Non-pigmented ciliary epithelial cell (primary cell): ENCODE results near the gene PSD2.

ENCODE experiments used
- DNase-seq: peaks from one replicate; pipeline ENCODE4 v3.0.0-alpha.2; 2010; ENCODE audit warnings: low read depth

PSD2 gene

DNA sequence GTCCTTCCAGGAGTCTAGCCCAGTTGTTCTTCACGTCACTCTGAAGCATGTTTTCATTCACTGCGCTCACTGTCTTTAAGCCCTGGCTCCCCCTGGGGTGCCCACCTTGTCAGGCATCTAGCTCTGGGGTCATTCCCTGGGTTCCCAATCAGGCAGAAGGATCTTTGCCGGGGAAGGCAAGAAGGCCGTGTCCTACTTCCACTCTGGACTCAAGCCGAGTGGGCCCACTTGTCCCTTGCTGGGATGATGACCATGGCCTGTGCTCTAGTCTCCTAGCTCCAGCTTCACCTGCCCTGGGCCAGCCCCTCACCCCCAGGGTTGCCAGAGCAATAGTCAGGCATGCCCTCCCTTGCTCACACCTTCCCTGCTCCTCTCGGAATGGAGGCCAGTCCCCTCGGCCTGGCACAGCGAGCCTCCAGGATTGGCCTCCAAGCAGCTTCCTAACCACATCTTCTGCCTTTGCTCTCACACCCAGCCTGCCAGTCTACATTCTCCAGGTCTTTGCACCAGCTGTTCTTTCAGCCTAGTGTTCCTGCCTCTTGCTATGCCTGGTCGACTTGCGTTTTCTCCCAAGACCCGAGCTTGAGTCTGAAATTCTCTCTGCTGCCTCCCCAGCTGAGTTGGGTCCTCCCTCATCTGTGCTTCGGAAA lies 32.2 kb upstream of the PSD2 start:
- no peak for DNase-seq

DNA sequence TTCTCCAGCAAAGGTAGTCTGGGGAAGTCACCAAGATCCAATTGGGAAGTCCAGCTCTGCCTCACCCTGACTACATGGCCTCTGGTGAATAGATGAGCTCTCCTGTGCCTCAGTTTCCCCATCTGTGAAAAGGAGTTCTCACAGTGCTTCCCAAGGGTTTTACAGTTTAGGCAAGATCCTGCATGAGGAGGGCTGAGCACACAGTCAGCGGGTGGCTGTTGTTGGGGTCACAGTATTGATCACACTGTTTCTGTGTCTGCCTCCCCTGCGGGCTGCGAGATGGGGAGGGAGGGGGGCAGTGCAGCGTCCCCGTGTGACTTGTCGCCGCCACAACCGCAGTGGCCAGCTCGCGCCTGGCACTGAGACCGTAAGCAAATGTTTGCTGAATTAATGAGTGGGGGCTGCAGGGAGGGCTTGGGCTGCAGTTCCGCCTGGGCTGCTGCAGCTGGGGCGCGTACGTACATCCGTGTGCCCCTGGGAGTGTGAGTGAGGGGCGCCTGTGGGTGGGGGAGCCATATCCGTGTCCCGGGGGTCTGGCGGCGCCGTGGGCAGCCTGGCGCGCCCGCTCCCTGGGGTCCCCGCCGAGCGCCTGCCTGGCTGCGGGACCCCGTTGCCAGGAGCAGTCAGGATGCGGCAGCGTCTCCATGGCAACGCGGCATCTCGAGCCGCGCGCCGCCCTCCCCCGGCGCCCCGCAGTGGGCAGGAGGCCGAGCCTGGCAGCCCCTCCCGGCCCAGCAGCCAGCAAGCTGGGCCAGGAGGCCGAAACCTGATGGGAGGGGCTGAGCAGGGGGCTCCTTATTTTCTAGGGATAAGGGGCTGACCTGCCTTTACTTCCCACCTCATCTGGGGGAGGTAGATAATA lies 31.4 kb upstream of the PSD2 start:
- DNase-seq: no peak

GRCh38 chr5:139764886-139765408 lies 30.7 kb upstream of the PSD2 start:
- no peak for DNase-seq

GRCh38 chr5:139765409-139766217 lies 30.0 kb upstream of the PSD2 start:
- no peak for DNase-seq

DNA sequence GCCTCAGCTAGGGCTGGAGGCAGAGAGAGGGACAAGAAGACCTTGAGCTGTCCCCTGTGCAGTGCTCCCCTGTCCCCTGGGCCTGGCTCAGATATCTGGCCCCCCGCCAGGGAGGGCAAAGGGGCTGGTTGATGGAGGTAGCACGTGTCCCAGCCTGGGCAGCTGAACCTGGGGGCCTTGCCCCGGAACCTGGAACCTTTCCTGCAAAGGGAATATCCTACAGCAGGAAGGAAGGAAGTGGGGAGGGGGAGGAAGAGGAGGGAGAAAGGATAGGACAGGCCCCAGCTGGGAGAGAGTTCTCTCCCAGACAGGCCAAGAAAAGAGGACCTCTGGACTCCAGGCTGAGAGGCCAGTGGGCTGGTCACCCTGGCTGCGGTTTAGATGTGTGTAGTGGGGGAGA lies 27.6 kb upstream of the PSD2 start:
- no peak for DNase-seq

- DNase-seq: no peak
These were observed 26.7 kb upstream of the PSD2 start for GRCh38 chr5:139768807-139769465.

GRCh38 chr5:139769477-139769876 lies 26.1 kb upstream of the PSD2 start:
- DNase-seq: no peak

DNA sequence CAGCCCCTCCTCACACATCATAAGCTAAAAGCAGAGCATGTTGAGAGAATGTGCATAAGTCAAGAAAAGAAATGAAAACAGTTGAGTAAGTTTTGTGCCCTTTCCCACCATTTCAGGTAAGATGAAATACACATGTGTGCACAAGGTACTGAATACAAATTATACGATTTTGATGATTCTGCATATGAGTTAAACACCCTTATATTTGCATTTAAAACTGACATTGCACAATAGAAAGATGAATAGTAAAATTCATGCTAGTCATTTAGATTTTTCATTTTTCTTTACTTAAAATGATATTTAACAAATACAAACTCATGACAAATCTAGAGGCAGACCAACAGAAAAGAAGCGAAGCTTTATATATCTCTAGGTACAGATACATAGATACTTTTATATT lies 24.9 kb upstream of the PSD2 start:
- DNase-seq: no peak

- DNase-seq: no peak
These were observed 23.4 kb upstream of the PSD2 start for GRCh38 chr5:139772089-139772791.

- DNase-seq: no peak
These were observed 22.5 kb upstream of the PSD2 start for GRCh38 chr5:139772927-139773690.

DNA sequence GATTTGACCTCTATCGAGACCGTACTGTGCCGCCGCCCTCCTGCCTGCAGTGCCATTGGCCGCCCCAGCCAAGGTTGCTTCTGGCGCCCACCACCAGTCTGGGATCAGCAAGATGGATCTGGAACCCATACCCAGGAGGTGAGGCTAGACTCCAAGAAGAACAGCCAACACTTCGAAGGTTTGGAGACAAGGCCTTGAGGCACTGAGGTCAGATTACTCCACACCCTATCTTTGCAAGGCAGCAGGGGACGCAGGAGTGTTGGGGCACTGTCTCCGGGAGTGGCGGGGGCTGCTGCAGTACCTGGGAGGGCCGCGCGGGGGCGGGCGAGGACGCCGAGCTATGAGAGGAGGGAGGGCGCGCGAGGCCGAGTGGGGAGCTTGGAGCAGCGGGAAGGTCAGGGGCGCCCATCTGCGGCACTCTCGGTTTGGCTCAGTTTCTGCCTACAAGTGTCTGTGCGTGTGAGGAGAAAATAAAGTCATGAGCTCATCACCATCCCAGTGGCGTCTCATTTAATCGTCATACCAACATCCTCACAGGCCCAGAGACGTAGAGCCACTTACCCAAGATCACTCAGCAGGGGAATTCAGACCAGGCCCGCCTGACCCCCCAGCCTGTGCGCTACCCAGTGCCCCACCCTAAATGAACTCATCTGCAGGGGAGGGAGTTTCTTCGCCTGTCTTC lies 20.5 kb upstream of the PSD2 start:
- DNase-seq: no peak

- DNase-seq: no peak
These were observed 19.7 kb upstream of the PSD2 start for GRCh38 chr5:139775872-139776271.

GRCh38 chr5:139776861-139777260 lies 18.7 kb upstream of the PSD2 start:
- no peak for DNase-seq

- no peak for DNase-seq
These were observed 12.1 kb upstream of the PSD2 start for GRCh38 chr5:139783436-139783965.

DNA sequence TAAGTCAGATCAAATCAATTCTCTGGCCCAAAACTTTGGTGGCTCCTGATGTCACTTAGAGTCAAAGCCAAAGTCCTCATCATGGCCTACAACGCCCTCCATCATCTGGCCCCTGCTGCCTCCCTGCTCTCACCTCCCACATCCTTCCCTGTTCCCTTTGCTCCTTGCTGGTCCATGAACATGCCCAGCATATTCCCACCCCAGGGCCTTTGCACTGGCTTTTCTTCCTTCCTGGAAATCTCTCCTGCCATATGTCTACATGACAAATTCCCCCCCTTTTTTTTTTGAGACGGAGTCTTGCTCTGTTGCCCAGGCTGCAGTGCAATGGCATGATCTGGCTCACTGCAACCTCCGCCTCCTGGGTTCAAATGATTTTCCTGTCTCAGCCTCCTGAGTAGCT lies 11.1 kb upstream of the PSD2 start:
- no peak for DNase-seq

GRCh38 chr5:139787257-139787567 lies 8.4 kb upstream of the PSD2 start:
- DNase-seq: no peak

DNA sequence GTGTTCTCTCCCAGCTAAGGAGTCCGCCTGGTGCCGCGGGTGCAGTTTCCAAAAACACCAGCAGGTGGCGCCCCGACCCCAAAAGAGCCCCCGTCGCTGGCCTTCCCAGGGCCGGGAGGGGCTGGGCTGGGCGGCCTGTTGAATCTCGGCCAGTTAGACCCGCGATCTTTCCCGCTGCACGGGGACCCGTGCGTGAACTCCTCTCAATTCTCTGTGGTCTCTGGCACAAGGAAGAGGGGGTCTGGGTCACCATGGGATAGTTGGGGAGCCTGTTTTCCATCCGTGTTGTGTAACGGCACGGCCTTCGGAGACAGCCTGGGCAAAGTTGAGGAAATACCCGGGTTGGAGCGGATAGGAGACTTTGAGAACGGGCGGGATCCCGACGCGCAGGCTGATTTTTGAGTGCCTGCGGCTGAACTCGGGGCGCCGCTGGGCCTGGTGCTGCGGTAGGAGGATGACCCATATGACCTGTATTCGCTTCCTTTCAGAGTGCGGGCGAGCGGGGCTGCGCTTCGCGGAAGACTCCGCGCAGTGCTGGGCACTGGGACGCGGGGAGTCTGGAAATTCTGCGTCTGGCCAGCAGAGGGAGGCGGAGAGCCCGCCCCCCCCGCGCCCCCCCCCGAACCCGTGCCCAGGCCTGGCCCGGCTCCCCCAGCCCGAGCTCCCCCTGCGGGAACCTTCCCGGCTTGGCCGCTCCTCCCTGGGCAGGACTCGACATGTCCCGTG lies 7.9 kb upstream of the PSD2 start:
- no peak for DNase-seq

DNA sequence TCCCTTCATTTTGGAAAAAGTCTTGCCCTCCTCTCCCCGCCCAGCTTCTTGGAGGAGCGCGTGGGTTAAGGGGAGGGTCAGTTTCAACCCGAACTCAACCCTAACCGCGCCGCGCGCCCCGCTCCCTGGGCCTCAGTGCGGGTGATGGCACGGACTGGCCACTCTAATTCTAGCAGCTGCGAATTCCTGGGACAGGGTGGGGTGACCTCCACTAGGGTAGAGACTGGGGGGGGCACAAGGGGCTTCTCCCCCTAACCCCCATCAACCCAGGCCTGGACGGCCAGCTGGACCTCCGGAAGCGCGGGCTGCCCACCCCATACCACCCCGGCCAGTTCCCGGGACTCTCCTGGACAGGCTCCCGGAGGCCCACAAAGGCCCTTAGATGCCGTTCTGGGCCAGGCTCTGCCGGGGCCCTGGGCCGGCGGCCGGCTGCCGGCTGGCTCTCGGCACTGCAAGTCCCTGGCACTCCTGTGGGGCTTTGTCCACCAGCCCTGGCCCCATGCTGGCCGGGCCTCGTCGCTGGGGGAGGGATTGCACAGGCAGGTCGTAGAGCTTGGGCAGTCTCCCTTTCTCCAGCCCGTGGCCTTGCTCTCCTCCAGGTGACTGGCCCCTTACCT lies 7.2 kb upstream of the PSD2 start:
- DNase-seq: no peak
